T-cell (primary cell): ENCODE results near the gene MX2. TPM values are rescaled to one million over a fixed set of nuclear protein-coding genes. Genes with fewer than 3 reads are reported as not detected.

Experiments used
- ATAC-seq, 4 experiments: fragments of 200-7000 bp in 3 of 4; fragments of 150-1000 bp in 1 of 4; cut with Tn5 transposase; replicated peaks in 1 of 4; 1 replicate in 3 of 4; 2 replicates in 1 of 4; pipeline ENCODE4 v1.10.0; 2021; ENCODE audit warnings: moderate library complexity in 3 of 4, mild to moderate bottlenecking in 2 of 4, moderate number of reproducible peaks in 1 of 4
- CTCF ChIA-PET, 2 donors: fragments of 300-600 bp; sonication (Branson Sonifier 250); formaldehyde crosslinking; loops; one replicate each; lab custom pipeline; 2022; ENCODE audit warnings: antibody characterized with exemption in 2 of 2; lab: Charles Lee
- POLR2A ChIA-PET, 2 donors: fragments of 300-600 bp; sonication (Branson Sonifier 250); formaldehyde crosslinking; loops; one replicate each; lab custom pipeline; 2022; ENCODE audit warnings: antibody characterized with exemption in 2 of 2; lab: Charles Lee
- DNase-seq, 35 experiments: peaks; one replicate each; pipeline versions ENCODE4 v3.0.0 to v3.0.0-alpha.2; 2013 to 2023
- H3K27ac ChIP-seq: one replicate; pipeline ENCODE4 v1.5.1; 2013; ENCODE audit warnings: low read length
- H3K27me3 ChIP-seq, 2 experiments: replicated peaks in 1 of 2; 1 replicate in 1 of 2; 2 replicates in 1 of 2; pipeline versions ENCODE4 v1.6.1 to v1.7.0; 2013; ENCODE audit warnings: low read length in 1 of 2, mixed read lengths in 1 of 2; ENCODE audit not compliant: control insufficient read depth in 2 of 2, insufficient read depth in 2 of 2; ENCODE audit errors: extremely low read depth in 1 of 2
- H3K36me3 ChIP-seq, 2 donors: 1 replicate in 1 of 2; 2 replicates in 1 of 2; pipeline versions ENCODE4 v1.6.1 to v1.7.0; 2013; ENCODE audit warnings: low read length in 1 of 2; ENCODE audit not compliant: control insufficient read depth in 2 of 2, insufficient read depth in 1 of 2; ENCODE audit errors: extremely low read depth in 1 of 2
- H3K4me1 ChIP-seq, 2 experiments: 1 replicate in 1 of 2; 2 replicates in 1 of 2; pipeline versions ENCODE4 v1.6.1 to v1.7.0; 2013; ENCODE audit warnings: low read length in 2 of 2, mixed read lengths in 1 of 2; ENCODE audit not compliant: insufficient read depth in 2 of 2, control insufficient read depth in 1 of 2; ENCODE audit errors: extremely low read depth in 1 of 2
- H3K4me3 ChIP-seq, 2 donors: 1 replicate in 1 of 2; 2 replicates in 1 of 2; pipeline versions ENCODE4 v1.5.1 to v1.7.0; 2013; ENCODE audit warnings: mild to moderate bottlenecking in 2 of 2, low read length in 1 of 2, moderate library complexity in 1 of 2; ENCODE audit not compliant: control insufficient read depth in 1 of 2; ENCODE audit errors: extremely low read depth in 1 of 2
- H3K9me3 ChIP-seq: 2 replicates; pipeline ENCODE4 v1.7.0; 2013
- H3K27ac Mint-ChIP-seq, 2 donors: one replicate each; pipeline ENCODE4 v1.8.0; 2020 to 2021; ENCODE audit warnings: mild to moderate bottlenecking in 2 of 2, mixed read lengths in 2 of 2
- H3K27me3 Mint-ChIP-seq, 2 donors: one replicate each; pipeline ENCODE4 v1.8.0; 2021 to 2022; ENCODE audit warnings: mixed read lengths in 2 of 2
- H3K36me3 Mint-ChIP-seq: one replicate; pipeline ENCODE4 v1.8.0; 2021; ENCODE audit warnings: mixed read lengths
- H3K4me1 Mint-ChIP-seq, 3 donors: one replicate each; pipeline ENCODE4 v1.8.0; 2020 to 2022; ENCODE audit warnings: mixed read lengths in 3 of 3, mild to moderate bottlenecking in 1 of 3
- H3K4me3 Mint-ChIP-seq, 3 donors: one replicate each; pipeline ENCODE4 v1.8.0; 2020 to 2022; ENCODE audit warnings: mild to moderate bottlenecking in 3 of 3, mixed read lengths in 3 of 3, moderate library complexity in 3 of 3
- H3K9me3 Mint-ChIP-seq, 3 donors: one replicate each; pipeline ENCODE4 v1.8.0; 2020 to 2022; ENCODE audit warnings: mixed read lengths in 3 of 3
- WGBS: methylation state at CpG from one replicate; pipeline ENCODE4 v1.1.5; 2013; ENCODE audit warnings: missing lambda C conversion rate; ENCODE audit not compliant: insufficient coverage; 5-methylcytosine and 5-hydroxymethylcytosine counted together
- total RNA-seq, 35 experiments: library from RNA in 6 of 35; stranded (reverse) in 6 of 35; fragments of 120-200 nt in 1 of 35; gene quantifications; one replicate each; pipeline versions ENCODE4 v1.2.1 to v1.2.4 and lab custom pipeline; 2013 to 2026

The MX2 gene
- total RNA-seq, 5 donors from 2014 or later (not counting 1 experiment from before 2014, with no cell fraction given) = 77.7 to 103 (median 81.8) TPM

DNA sequence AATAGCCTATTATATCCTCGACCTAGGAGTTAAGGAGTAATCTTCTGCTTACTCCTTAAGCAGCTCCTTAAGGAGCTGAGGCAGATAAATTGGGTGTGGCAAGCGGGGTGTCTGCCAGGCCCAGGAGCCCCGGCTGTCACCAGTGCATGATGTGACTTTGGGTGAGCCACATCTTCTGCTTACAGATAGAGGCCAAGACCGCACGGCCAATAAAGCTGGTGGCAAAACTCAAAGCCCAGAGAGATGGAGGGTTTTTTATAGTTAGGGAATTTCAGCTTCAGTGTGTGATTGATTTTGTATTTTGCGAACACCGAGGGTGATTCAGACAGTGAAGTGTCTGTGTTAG is 9.8 kb downstream of the MX2 start:
- Mint-ChIP-seq H3K4me3 (peak overlapping the region in 2 of 3 donors; percentile 82 to 94), H3K9me3 (peaks cover 0 to 4% (median 0%) of the 10 kb centered on the region in 3 donors), H3K27ac (peak overlapping the region in 1 of 2 donors; percentile 24), H3K4me1 (peaks cover 69 to 79% (median 76%) of the 10 kb centered on the region in 3 donors), H3K36me3 (peaks cover 41% of the 10 kb centered on the region), H3K27me3 (no peaks in the 10 kb centered on the region)
- peaks cover 8 to 56% of the 10 kb centered on the region in 2 experiments for H3K4me1 ChIP-seq
- no peak for ATAC-seq
- H3K36me3 ChIP-seq = peaks cover 2 to 28% of the 10 kb centered on the region in 2 donors
- no peaks in the 10 kb centered on the region for H3K27me3 ChIP-seq
- DNase-seq = no peak
- H3K27ac ChIP-seq = no peak overlapping the region
- H3K4me3 ChIP-seq = no peak overlapping the region
- H3K9me3 ChIP-seq = no peaks in the 10 kb centered on the region
- WGBS = 96% methylated on average over 5 of the region's 7 CpGs
- CTCF ChIA-PET = interaction anchor here in 1 of 2 donors (1.0 kb wide), 1 partner anchor 9 kb away, joined by 3 read pairs; no protein-coding TSS in a partner anchor
- POLR2A ChIA-PET = interaction anchor here in 1 of 2 donors (1.3 kb wide), 1 partner anchor 54 kb away, joined by 4 read pairs; the partner anchor contains the start of gene MX1

DNA sequence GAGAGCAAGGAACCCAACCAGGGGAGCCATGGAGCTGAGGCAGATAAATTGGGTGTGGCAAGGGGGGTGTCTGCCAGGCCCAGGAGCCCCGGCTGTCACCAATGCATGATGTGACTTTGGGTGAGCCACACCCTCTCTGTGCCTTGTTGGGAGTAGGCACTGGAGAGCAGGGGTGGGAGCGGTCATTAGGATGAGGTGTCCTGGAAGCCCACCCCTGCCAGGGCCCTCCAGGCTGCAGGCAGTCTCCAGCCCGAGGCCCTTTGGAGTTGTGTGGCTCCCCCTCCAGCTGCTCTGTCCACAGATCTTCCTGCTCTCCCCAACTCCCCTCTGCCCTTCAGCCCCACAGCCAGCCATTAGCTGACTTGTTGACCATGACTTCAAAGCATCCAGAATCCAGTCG is 11.4 kb downstream of the MX2 start:
- CTCF ChIA-PET = no interaction called here
- H3K27ac Mint-ChIP-seq = no peak overlapping the region
- Histone ChIP-seq H3K9me3 (no peaks in the 10 kb centered on the region), H3K36me3 (peaks cover 7 to 31% of the 10 kb centered on the region in 2 donors), H3K4me3 (no peak overlapping the region), H3K27me3 (no peaks in the 10 kb centered on the region), H3K27ac (no peak overlapping the region), H3K4me1 (peaks cover 8 to 56% of the 10 kb centered on the region in 2 experiments)
- WGBS = 90% methylated on average over 2 of the region's 4 CpGs
- H3K36me3 Mint-ChIP-seq = peaks cover 46% of the 10 kb centered on the region
- ATAC-seq (no peak), DNase-seq (no peak)
- H3K9me3 Mint-ChIP-seq = peaks cover 0 to 4% (median 0%) of the 10 kb centered on the region in 3 donors
- POLR2A ChIA-PET = interaction anchor here (0.6 to 1.3 kb wide), 3 partner anchors 27 to 64 kb away, joined by 4 to 8 read pairs (median 6); partner anchors contain the start of gene MX1 (in 1 of the 2)
- H3K4me1 Mint-ChIP-seq = peaks cover 63 to 64% (median 63%) of the 10 kb centered on the region in 3 donors
- no peak overlapping the region for H3K4me3 Mint-ChIP-seq
- no peaks in the 10 kb centered on the region for H3K27me3 Mint-ChIP-seq

DNA sequence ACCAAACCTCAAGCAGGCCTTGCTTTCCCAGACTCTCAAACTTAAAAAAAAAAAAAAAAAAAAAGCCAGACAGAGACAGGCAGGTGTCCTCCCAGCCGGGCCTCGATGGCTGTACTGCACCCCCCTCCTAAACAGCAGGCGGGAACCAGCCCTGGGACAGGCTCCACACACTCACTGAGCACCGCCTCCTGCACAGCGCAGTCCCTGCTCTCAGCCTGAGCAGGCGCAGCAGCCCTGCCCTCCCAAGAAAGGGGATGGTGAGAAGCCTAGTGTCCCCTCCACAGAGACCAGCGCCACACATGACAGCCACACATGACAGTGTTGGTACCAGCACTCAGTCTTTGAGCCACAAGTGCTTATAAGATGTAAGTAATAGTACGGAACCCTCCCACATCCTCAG is 11.9 kb downstream of the MX2 start:
- POLR2A ChIA-PET = interaction anchor here in 1 of 2 donors (0.6 to 0.7 kb wide), 2 partner anchors 28 to 64 kb away, joined by 6 to 8 read pairs; no protein-coding TSS in a partner anchor

GRCh38 chr21:41374177-41374712 is 12.4 kb downstream of the MX2 start:
- Mint-ChIP-seq H3K4me1 (peaks cover 53 to 55% (median 53%) of the 10 kb centered on the region in 3 donors), H3K27ac (no peak overlapping the region), H3K9me3 (peaks cover 0 to 4% (median 0%) of the 10 kb centered on the region in 3 donors), H3K4me3 (no peak overlapping the region), H3K36me3 (peaks cover 49% of the 10 kb centered on the region), H3K27me3 (no peaks in the 10 kb centered on the region)
- Histone ChIP-seq H3K36me3 (peaks cover 10 to 40% of the 10 kb centered on the region in 2 donors), H3K27me3 (no peaks in the 10 kb centered on the region), H3K9me3 (no peaks in the 10 kb centered on the region), H3K4me1 (peaks cover 3 to 48% of the 10 kb centered on the region in 2 experiments), H3K27ac (no peak overlapping the region), H3K4me3 (no peak overlapping the region)
- CTCF ChIA-PET = no interaction called here
- no peak for DNase-seq
- WGBS = 91% methylated on average over 10 of the region's 14 CpGs
- ATAC-seq = no peak
- POLR2A ChIA-PET = no interaction called here

More for the DNA sequence above, 11.9 kb downstream of the MX2 start:
- Histone ChIP-seq H3K9me3 (no peaks in the 10 kb centered on the region), H3K27ac (no peak overlapping the region), H3K27me3 (no peaks in the 10 kb centered on the region), H3K4me1 (peaks cover 8 to 53% of the 10 kb centered on the region in 2 experiments), H3K4me3 (no peak overlapping the region), H3K36me3 (peaks cover 7 to 35% of the 10 kb centered on the region in 2 donors)
- peak in 1 of 35 experiments; percentile 11 for DNase-seq
- ATAC-seq = no peak
- H3K4me3 Mint-ChIP-seq = no peak overlapping the region
- peaks cover 46% of the 10 kb centered on the region for H3K36me3 Mint-ChIP-seq
- CTCF ChIA-PET = no interaction called here
- no peaks in the 10 kb centered on the region for H3K27me3 Mint-ChIP-seq
- H3K4me1 Mint-ChIP-seq = peaks cover 58 to 59% (median 58%) of the 10 kb centered on the region in 3 donors
- peaks cover 0 to 4% (median 0%) of the 10 kb centered on the region in 3 donors for H3K9me3 Mint-ChIP-seq
- WGBS = 100% methylated on average over 1 of the region's 8 CpGs
- no peak overlapping the region for H3K27ac Mint-ChIP-seq

GRCh38 chr21:41374867-41375533 is 13.2 kb downstream of the MX2 start:
- Mint-ChIP-seq H3K4me1 (peaks cover 49 to 50% (median 49%) of the 10 kb centered on the region in 3 donors), H3K4me3 (no peak overlapping the region), H3K36me3 (peaks cover 48% of the 10 kb centered on the region), H3K27ac (peak overlapping the region; percentile 45 to 65), H3K9me3 (peaks cover 0 to 4% (median 0%) of the 10 kb centered on the region in 3 donors), H3K27me3 (no peaks in the 10 kb centered on the region)
- no peaks in the 10 kb centered on the region for H3K9me3 ChIP-seq
- H3K4me1 ChIP-seq = peaks cover 0 to 41% of the 10 kb centered on the region in 2 experiments
- CTCF ChIA-PET = no interaction called here
- H3K27ac ChIP-seq = no peak overlapping the region
- no peak overlapping the region for H3K4me3 ChIP-seq
- no peaks in the 10 kb centered on the region for H3K27me3 ChIP-seq
- H3K36me3 ChIP-seq = peaks cover 10 to 48% of the 10 kb centered on the region in 2 donors
- no peak for ATAC-seq
- POLR2A ChIA-PET = no interaction called here
- DNase-seq = no peak
- 48% methylated on average over 4 of the region's 5 CpGs for WGBS

DNA sequence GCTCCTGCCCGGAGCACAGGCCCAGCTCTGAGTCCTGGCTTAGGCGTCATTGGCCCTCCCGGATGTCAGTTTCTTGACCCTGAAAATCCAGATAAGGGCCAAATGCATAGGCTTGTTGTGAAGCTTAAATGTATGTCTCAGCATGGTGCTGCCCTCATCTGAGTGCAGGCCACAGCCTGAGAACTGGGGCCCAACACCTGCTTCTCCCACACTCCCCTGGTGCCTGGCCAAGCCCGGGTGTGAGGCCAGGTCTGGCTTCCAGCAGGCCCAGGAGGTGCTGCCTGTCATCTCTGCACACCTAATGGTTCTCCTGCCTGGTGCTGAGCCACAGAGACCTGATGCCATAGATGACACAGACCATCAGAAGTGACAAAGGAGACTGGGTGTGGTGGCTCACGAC is 14.0 kb downstream of the MX2 start:
- H3K4me3 ChIP-seq = no peak overlapping the region
- Mint-ChIP-seq H3K36me3 (peaks cover 49% of the 10 kb centered on the region), H3K9me3 (peaks cover 0 to under 1% (median 0%) of the 10 kb centered on the region in 3 donors), H3K27me3 (no peaks in the 10 kb centered on the region), H3K27ac (no peak overlapping the region), H3K4me3 (no peak overlapping the region), H3K4me1 (peaks cover 40 to 41% (median 41%) of the 10 kb centered on the region in 3 donors)
- ATAC-seq = no peak
- CTCF ChIA-PET = no interaction called here
- H3K9me3 ChIP-seq = no peaks in the 10 kb centered on the region
- no peaks in the 10 kb centered on the region for H3K27me3 ChIP-seq
- POLR2A ChIA-PET = no interaction called here
- WGBS = 85% methylated on average over 4 of the region's 5 CpGs
- DNase-seq = no peak
- no peak overlapping the region for H3K27ac ChIP-seq
- peaks cover 0 to 32% of the 10 kb centered on the region in 2 experiments for H3K4me1 ChIP-seq
- H3K36me3 ChIP-seq = peaks cover 15 to 56% of the 10 kb centered on the region in 2 donors
